MM.1S (cell line): Measurements from ENCODE around the gene PDPR.
"Not testable (repeated sequence)": the region's sequence is repeated elsewhere in the genome, so short reads cannot be mapped to it uniquely, and the experiment has no call there.

Source experiments
- DNase-seq: peaks from one replicate; pipeline ENCODE4 v3.0.0-alpha.2; 2015
- H2AFZ ChIP-seq: fragments of 300-600 bp; sonication (generic); 2 replicates; pipeline ENCODE4 v1.6.0; 2016; ENCODE audit warnings: antibody characterized with exemption, low read length
- H3F3A ChIP-seq: fragments of 300-600 bp; sonication (generic); 2 replicates; pipeline ENCODE4 v1.6.1; 2016; ENCODE audit warnings: mild to moderate bottlenecking, antibody characterized with exemption, low read length, moderate library complexity, mixed read lengths; ENCODE audit not compliant: insufficient read depth
- H3K27ac ChIP-seq: fragments of 300-600 bp; sonication (generic); 2 replicates; pipeline ENCODE4 v1.5.1; 2016; ENCODE audit warnings: mild to moderate bottlenecking, low read length
- H3K27me3 ChIP-seq: fragments of 300-600 bp; sonication (generic); replicated peaks from 2 replicates; pipeline ENCODE4 v1.6.0; 2016; ENCODE audit warnings: low read length; ENCODE audit not compliant: insufficient read depth
- H3K36me3 ChIP-seq: fragments of 300-600 bp; sonication (generic); replicated peaks from 2 replicates; pipeline ENCODE4 v1.6.1; 2016; ENCODE audit warnings: mild to moderate bottlenecking, low read length, mixed read lengths; ENCODE audit not compliant: insufficient read depth
- H3K4me1 ChIP-seq: fragments of 300-600 bp; sonication (generic); 2 replicates; pipeline ENCODE4 v1.6.1; 2016; ENCODE audit warnings: low read length, mixed read lengths
- H3K4me2 ChIP-seq: fragments of 300-600 bp; sonication (generic); 2 replicates; pipeline ENCODE4 v1.6.0; 2016; ENCODE audit warnings: low read depth, low read length
- H3K4me3 ChIP-seq: fragments of 300-600 bp; sonication (generic); 2 replicates; pipeline ENCODE4 v1.5.1; 2016; ENCODE audit warnings: low read length, mixed read lengths
- H3K79me2 ChIP-seq: fragments of 300-600 bp; sonication (generic); 2 replicates; pipeline ENCODE4 v1.6.1; 2016; ENCODE audit warnings: mixed run types, low read length, mixed read lengths
- H3K9ac ChIP-seq: fragments of 300-600 bp; sonication (generic); 2 replicates; pipeline ENCODE4 v1.6.1; 2016; ENCODE audit warnings: low read length, mixed read lengths
- H3K9me2 ChIP-seq: fragments of 300-600 bp; sonication (generic); replicated peaks from 2 replicates; pipeline ENCODE4 v1.6.1; 2016; ENCODE audit warnings: mild to moderate bottlenecking, low read length, mixed read lengths; ENCODE audit not compliant: insufficient read depth
- H3K9me3 ChIP-seq: fragments of 300-600 bp; sonication (generic); replicated peaks from 2 replicates; pipeline ENCODE4 v1.6.1; 2016; ENCODE audit warnings: mild to moderate bottlenecking, low read length, mixed read lengths; ENCODE audit not compliant: insufficient read depth
- H4K20me1 ChIP-seq: fragments of 300-600 bp; sonication (generic); 2 replicates; pipeline ENCODE4 v1.6.1; 2016; ENCODE audit warnings: mild to moderate bottlenecking, low read length, moderate library complexity, mixed read lengths; ENCODE audit not compliant: insufficient read depth

PDPR gene

DNA sequence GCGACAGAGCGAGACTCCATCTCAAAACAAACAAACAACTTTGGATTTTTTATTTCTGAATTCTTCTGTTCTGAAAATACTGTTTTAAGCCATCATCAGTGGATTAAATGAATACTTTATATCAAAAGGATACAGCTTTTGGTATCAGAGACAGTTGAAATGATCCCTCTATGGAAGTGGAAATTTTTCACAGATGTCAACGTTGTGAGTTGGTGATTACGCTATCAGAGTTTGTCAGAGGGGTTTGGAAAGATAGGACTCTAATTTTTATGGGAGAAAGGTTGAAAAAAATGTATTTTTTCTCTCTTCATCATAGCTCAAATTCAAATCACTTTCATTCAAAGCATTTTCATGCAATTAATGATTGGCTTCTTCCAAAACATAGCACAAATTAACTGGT is 30.2 kb upstream of the PDPR start:
- H3K9ac ChIP-seq, H3K27ac ChIP-seq, H3K9me3 ChIP-seq, DNase-seq, H3K36me3 ChIP-seq, H3F3A ChIP-seq, H3K4me3 ChIP-seq, H3K27me3 ChIP-seq, H2AFZ ChIP-seq, H4K20me1 ChIP-seq, H3K9me2 ChIP-seq, H3K4me2 ChIP-seq, H3K79me2 ChIP-seq, H3K4me1 ChIP-seq: not testable (repeated sequence)

GRCh38 chr16:70088160-70088559 is 26.0 kb upstream of the PDPR start:
- H3K4me3 ChIP-seq, DNase-seq, H2AFZ ChIP-seq, H3K36me3 ChIP-seq, H3K79me2 ChIP-seq, H3K9me3 ChIP-seq, H3K9ac ChIP-seq, H3F3A ChIP-seq, H3K27me3 ChIP-seq, H3K27ac ChIP-seq, H3K9me2 ChIP-seq, H3K4me1 ChIP-seq, H4K20me1 ChIP-seq, H3K4me2 ChIP-seq: not testable (repeated sequence)

DNA sequence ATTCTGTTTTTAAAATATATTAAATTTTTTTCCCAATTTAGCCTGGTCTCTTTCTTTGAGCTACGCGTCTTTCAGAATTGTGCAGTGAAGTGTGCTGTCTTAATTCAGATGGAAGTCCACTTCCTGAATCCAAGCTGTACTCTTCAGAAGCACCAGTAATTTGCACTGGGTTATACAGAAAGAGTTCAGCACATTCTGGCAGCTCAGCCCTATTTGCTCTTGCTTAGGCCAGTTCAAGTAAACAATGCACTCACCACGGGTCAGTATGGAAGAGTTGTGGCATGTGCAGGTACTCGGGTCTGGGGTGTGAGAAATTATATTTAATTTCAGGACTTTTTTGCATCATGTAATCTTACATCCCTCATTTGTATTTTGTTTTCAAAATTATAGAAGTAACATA is 25.3 kb upstream of the PDPR start:
- not testable (repeated sequence) for H3K27ac ChIP-seq, H3K27me3 ChIP-seq, H4K20me1 ChIP-seq, H3K4me1 ChIP-seq, H3K9me3 ChIP-seq, DNase-seq, H2AFZ ChIP-seq, H3K79me2 ChIP-seq, H3K9ac ChIP-seq, H3K4me3 ChIP-seq, H3K9me2 ChIP-seq, H3F3A ChIP-seq, H3K4me2 ChIP-seq, H3K36me3 ChIP-seq

- not testable (repeated sequence) for H3K27me3 ChIP-seq, H3K79me2 ChIP-seq, H3K27ac ChIP-seq, H3K36me3 ChIP-seq, H3K4me1 ChIP-seq, H3K4me2 ChIP-seq, H3K9me3 ChIP-seq, H2AFZ ChIP-seq, H4K20me1 ChIP-seq, DNase-seq, H3F3A ChIP-seq, H3K4me3 ChIP-seq, H3K9ac ChIP-seq, H3K9me2 ChIP-seq
Measured at GRCh38 chr16:70089289-70089688, 24.8 kb upstream of the PDPR start.

DNA sequence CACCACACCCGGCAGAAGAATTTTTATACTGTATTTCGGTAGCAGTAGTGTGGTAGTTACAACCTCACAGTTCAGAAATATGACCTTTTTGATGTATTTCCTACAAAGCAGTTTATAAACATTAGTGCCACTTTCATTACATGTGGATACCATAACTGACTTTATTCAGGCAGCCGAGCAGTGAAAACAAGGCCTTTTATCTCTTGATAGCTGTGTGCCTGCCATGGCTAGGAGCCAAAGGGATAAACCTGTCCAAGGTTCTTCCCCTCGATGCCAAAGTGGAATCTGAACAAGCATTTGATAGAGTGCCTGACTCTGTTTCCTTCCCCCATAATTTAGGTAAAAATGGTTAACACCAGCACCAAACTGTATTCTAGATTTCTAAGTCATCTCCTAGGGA is 23.0 kb upstream of the PDPR start:
- H3K27ac ChIP-seq, H3F3A ChIP-seq, H3K4me3 ChIP-seq, H3K36me3 ChIP-seq, H3K9me2 ChIP-seq, H3K27me3 ChIP-seq, H3K4me1 ChIP-seq, DNase-seq, H3K4me2 ChIP-seq, H3K9ac ChIP-seq, H4K20me1 ChIP-seq, H3K9me3 ChIP-seq, H2AFZ ChIP-seq, H3K79me2 ChIP-seq: not testable (repeated sequence)

GRCh38 chr16:70094096-70094495 is 20.0 kb upstream of the PDPR start:
- H3K9ac ChIP-seq, H3K9me3 ChIP-seq, H3K27me3 ChIP-seq, DNase-seq, H2AFZ ChIP-seq, H3K36me3 ChIP-seq, H3K4me2 ChIP-seq, H4K20me1 ChIP-seq, H3K9me2 ChIP-seq, H3K27ac ChIP-seq, H3K79me2 ChIP-seq, H3F3A ChIP-seq, H3K4me1 ChIP-seq, H3K4me3 ChIP-seq: not testable (repeated sequence)

DNA sequence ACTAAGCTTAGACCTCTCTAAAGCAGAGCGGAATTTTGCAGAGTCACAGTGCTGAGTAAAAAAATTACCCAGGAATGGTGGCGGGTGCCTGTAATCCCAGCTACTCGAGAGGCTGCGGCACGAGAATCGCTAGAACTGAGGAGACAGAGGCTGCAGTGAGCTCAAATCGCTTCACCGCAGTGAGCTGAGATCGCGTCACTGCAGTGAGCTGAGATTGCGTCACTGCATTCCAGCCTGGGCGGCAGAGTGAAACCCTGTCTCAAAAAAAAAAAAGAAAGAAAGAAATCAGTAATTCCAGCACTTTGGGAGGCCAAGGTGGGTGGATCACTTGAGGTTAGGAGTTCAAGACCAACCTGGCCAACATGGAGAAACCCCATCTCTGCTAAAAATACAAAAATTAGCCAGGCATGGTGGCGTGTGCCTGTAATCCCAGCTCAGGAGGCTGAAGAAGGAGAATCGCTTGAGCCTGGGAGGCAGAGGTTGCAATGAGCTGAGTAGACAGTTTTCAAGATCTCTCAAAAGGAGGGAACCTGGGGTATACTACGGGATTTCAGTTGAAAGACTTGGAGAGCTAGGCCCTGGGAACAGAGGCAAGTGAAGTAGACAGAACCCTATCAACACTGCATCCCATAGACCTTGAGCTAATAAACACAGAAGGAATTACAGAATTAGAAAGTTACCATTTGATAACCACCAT is 4.4 kb upstream of the PDPR start:
- H3K27me3 ChIP-seq, H3F3A ChIP-seq, H3K36me3 ChIP-seq, DNase-seq, H3K4me1 ChIP-seq, H3K9me2 ChIP-seq, H4K20me1 ChIP-seq, H3K4me3 ChIP-seq, H3K4me2 ChIP-seq, H3K27ac ChIP-seq, H3K9me3 ChIP-seq, H3K79me2 ChIP-seq, H3K9ac ChIP-seq, H2AFZ ChIP-seq: not testable (repeated sequence)

- H3K36me3 ChIP-seq, H3K4me2 ChIP-seq, H3K4me1 ChIP-seq, H3K4me3 ChIP-seq, DNase-seq, H2AFZ ChIP-seq, H3K9ac ChIP-seq, H3F3A ChIP-seq, H4K20me1 ChIP-seq, H3K9me2 ChIP-seq, H3K27ac ChIP-seq, H3K9me3 ChIP-seq, H3K27me3 ChIP-seq: not testable (repeated sequence)
- peaks cover 11% of the 10 kb centered on the region for H3K79me2 ChIP-seq
Measured at GRCh38 chr16:70112162-70112561, 2.0 kb upstream of the PDPR start.
